ENCODE measurements around the gene ZCCHC9. TPM values are rescaled to one million over a fixed set of nuclear protein-coding genes. Genes with fewer than 3 reads are reported as not detected.

Gene ZCCHC9
- total and polyA plus RNA-seq, 4 experiments from 2014 or later = 20.0 to 26.1 (median 25.2) TPM

- Histone ChIP-seq H3K27ac (ENCODE audit: low read depth, low read length) (no peak overlapping the region), H3K27me3 (ENCODE audit: insufficient read depth, low read length) (no peaks in the 10 kb centered on the region), H3K4me3 (ENCODE audit: low read length in 2 of 2) (no peak overlapping the region), H3K9me3 (ENCODE audit: control insufficient read depth in 1 of 2, low read length in 2 of 2) (no peaks in the 10 kb centered on the region), H3K4me1 (ENCODE audit: insufficient read depth, low read length) (peaks cover 11% of the 10 kb centered on the region), H3K36me3 (ENCODE audit: insufficient read depth, low read length) (peaks cover 1% of the 10 kb centered on the region)
- H3K27ac Mint-ChIP-seq = no peak overlapping the region
- no peak overlapping the region for H3K4me3 Mint-ChIP-seq
- H3K36me3 Mint-ChIP-seq = peaks cover 16 to 35% of the 10 kb centered on the region in 2 donors
- peaks cover 16 to 38% (median 26%) of the 10 kb centered on the region in 4 donors for H3K4me1 Mint-ChIP-seq
- H3K9me3 Mint-ChIP-seq = no peaks in the 10 kb centered on the region
- ChIA-PET POLR2A (ENCODE audit: partially characterized antibody) (no interaction called here), CTCF (ENCODE audit: partially characterized antibody) (no interaction called here)
- no peak for DNase-seq
- H3K27me3 Mint-ChIP-seq = no peaks in the 10 kb centered on the region
- intact Hi-C loops (cut with micrococcal nuclease) = loop anchor here (10.0 kb wide), 2 partner anchors 821 to 1691 kb away; partner anchors contain the start of genes FAM151B and TENT2
Observed at GRCh38 chr5:81305785-81306184, 4.4 kb downstream of the ZCCHC9 start.

- Histone ChIP-seq H3K27me3 (ENCODE audit: insufficient read depth, low read length) (no peaks in the 10 kb centered on the region), H3K36me3 (ENCODE audit: insufficient read depth, low read length) (peaks cover 6% of the 10 kb centered on the region), H3K9me3 (ENCODE audit: control insufficient read depth in 1 of 2, low read length in 2 of 2) (no peaks in the 10 kb centered on the region), H3K27ac (ENCODE audit: low read depth, low read length) (no peak overlapping the region), H3K4me3 (ENCODE audit: low read length in 2 of 2) (no peak overlapping the region), H3K4me1 (ENCODE audit: insufficient read depth, low read length) (no peaks in the 10 kb centered on the region)
- Mint-ChIP-seq H3K36me3 (peaks cover 34 to 57% of the 10 kb centered on the region in 2 donors), H3K27ac (no peak overlapping the region), H3K27me3 (no peaks in the 10 kb centered on the region), H3K4me1 (peaks cover 3 to 17% (median 9%) of the 10 kb centered on the region in 4 donors), H3K9me3 (no peaks in the 10 kb centered on the region), H3K4me3 (no peak overlapping the region)
- CTCF ChIA-PET (ENCODE audit: partially characterized antibody) = no interaction called here
- POLR2A ChIA-PET (ENCODE audit: partially characterized antibody) = no interaction called here
- no peak for DNase-seq
- intact Hi-C loops (cut with micrococcal nuclease) = loop anchor here (10.0 kb wide), 2 partner anchors 824 to 1694 kb away; partner anchors contain the start of genes FAM151B and TENT2
Observed at GRCh38 chr5:81308836-81309235, 7.4 kb downstream of the ZCCHC9 start.

GRCh38 chr5:81310402-81311063 is 9.1 kb downstream of the ZCCHC9 start:
- CTCF ChIA-PET (ENCODE audit: partially characterized antibody) = interaction anchor here (1.0 kb wide), 1 partner anchor 9 kb away, joined by 4 read pairs; no protein-coding TSS in a partner anchor
- no peak overlapping the region for H3K4me3 ChIP-seq (ENCODE audit: low read length in 2 of 2)
- POLR2A ChIA-PET (ENCODE audit: partially characterized antibody) = no interaction called here
- DNase-seq = no peak
- H3K9me3 Mint-ChIP-seq = no peaks in the 10 kb centered on the region
- H3K4me3 Mint-ChIP-seq = no peak overlapping the region
- H3K27me3 ChIP-seq (ENCODE audit: insufficient read depth, low read length) = no peaks in the 10 kb centered on the region
- H3K27ac Mint-ChIP-seq = peak overlapping the region in 4 of 7 donors; percentile 7 to 20 (median 17)
- intact Hi-C loops (cut with micrococcal nuclease) = no loop called here
- H3K36me3 ChIP-seq (ENCODE audit: insufficient read depth, low read length) = peaks cover 6% of the 10 kb centered on the region
- no peak overlapping the region for H3K27ac ChIP-seq (ENCODE audit: low read depth, low read length)
- H3K4me1 ChIP-seq (ENCODE audit: insufficient read depth, low read length) = no peaks in the 10 kb centered on the region
- H3K4me1 Mint-ChIP-seq = peaks cover 0 to 9% (median 2%) of the 10 kb centered on the region in 4 donors
- no peaks in the 10 kb centered on the region for H3K9me3 ChIP-seq (ENCODE audit: control insufficient read depth in 1 of 2, low read length in 2 of 2)
- H3K27me3 Mint-ChIP-seq = no peaks in the 10 kb centered on the region
- peaks cover 34 to 56% of the 10 kb centered on the region in 2 donors for H3K36me3 Mint-ChIP-seq

- CTCF ChIA-PET (ENCODE audit: partially characterized antibody) = interaction anchor here (1.2 to 1.6 kb wide), 2 partner anchors 12 to 14 kb away, joined by 3 to 5 read pairs; partner anchors contain the start of gene ZCCHC9
- POLR2A ChIA-PET (ENCODE audit: partially characterized antibody) = no interaction called here
Observed at GRCh38 chr5:81313278-81313677, 11.9 kb downstream of the ZCCHC9 start.

DNA sequence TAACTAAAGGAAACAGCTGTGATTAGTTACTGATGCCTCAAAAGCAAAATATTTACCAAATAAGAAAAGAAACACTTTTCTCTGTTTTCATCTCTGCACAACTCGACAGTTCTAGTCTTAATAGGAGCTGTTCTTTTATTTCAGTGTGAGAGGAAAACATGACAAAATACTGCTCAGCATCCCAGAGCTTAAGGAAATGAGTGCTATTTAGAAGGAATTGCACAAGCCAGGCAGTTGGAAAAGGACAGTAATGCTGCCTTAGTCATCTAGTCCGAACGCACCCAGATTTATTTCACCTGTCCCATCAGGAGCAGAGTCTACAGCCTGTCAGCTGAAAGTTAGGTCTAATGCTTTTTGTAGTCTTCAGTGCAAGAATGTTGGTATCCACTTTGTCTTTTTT is 12.3 kb downstream of the ZCCHC9 start:
- H3K27me3 Mint-ChIP-seq = no peaks in the 10 kb centered on the region
- H3K4me3 Mint-ChIP-seq = no peak overlapping the region
- H3K27ac ChIP-seq (ENCODE audit: low read depth, low read length) = no peak overlapping the region
- DNase-seq = no peak
- H3K27me3 ChIP-seq (ENCODE audit: insufficient read depth, low read length) = no peaks in the 10 kb centered on the region
- intact Hi-C loops (cut with micrococcal nuclease) = no loop called here
- no peak overlapping the region for H3K27ac Mint-ChIP-seq
- H3K9me3 Mint-ChIP-seq = peaks cover 0 to 2% (median 0%) of the 10 kb centered on the region in 8 donors
- ChIA-PET CTCF (ENCODE audit: partially characterized antibody) (interaction anchor here (1.2 to 1.6 kb wide), 2 partner anchors 12 to 14 kb away, joined by 3 to 5 read pairs; partner anchors contain the start of gene ZCCHC9), POLR2A (ENCODE audit: partially characterized antibody) (no interaction called here)
- peaks cover 34 to 54% of the 10 kb centered on the region in 2 donors for H3K36me3 Mint-ChIP-seq
- H3K4me3 ChIP-seq (ENCODE audit: low read length in 2 of 2) = no peak overlapping the region
- no peaks in the 10 kb centered on the region for H3K4me1 Mint-ChIP-seq
- H3K4me1 ChIP-seq (ENCODE audit: insufficient read depth, low read length) = no peaks in the 10 kb centered on the region
- H3K9me3 ChIP-seq (ENCODE audit: control insufficient read depth in 1 of 2, low read length in 2 of 2) = no peaks in the 10 kb centered on the region
- H3K36me3 ChIP-seq (ENCODE audit: insufficient read depth, low read length) = peaks cover 6% of the 10 kb centered on the region

More at GRCh38 chr5:81313278-81313677, 11.9 kb downstream of the ZCCHC9 start:
- Histone ChIP-seq H3K36me3 (ENCODE audit: insufficient read depth, low read length) (peaks cover 6% of the 10 kb centered on the region), H3K4me1 (ENCODE audit: insufficient read depth, low read length) (no peaks in the 10 kb centered on the region), H3K27me3 (ENCODE audit: insufficient read depth, low read length) (no peaks in the 10 kb centered on the region), H3K9me3 (ENCODE audit: control insufficient read depth in 1 of 2, low read length in 2 of 2) (no peaks in the 10 kb centered on the region), H3K27ac (ENCODE audit: low read depth, low read length) (no peak overlapping the region), H3K4me3 (ENCODE audit: low read length in 2 of 2) (no peak overlapping the region)
- H3K9me3 Mint-ChIP-seq = peaks cover 0 to 2% (median 0%) of the 10 kb centered on the region in 8 donors
- DNase-seq = no peak
- no peaks in the 10 kb centered on the region for H3K27me3 Mint-ChIP-seq
- intact Hi-C loops (cut with micrococcal nuclease) = no loop called here
- no peak overlapping the region for H3K27ac Mint-ChIP-seq
- no peaks in the 10 kb centered on the region for H3K4me1 Mint-ChIP-seq
- H3K4me3 Mint-ChIP-seq = no peak overlapping the region
- H3K36me3 Mint-ChIP-seq = peaks cover 34 to 56% of the 10 kb centered on the region in 2 donors

DNA sequence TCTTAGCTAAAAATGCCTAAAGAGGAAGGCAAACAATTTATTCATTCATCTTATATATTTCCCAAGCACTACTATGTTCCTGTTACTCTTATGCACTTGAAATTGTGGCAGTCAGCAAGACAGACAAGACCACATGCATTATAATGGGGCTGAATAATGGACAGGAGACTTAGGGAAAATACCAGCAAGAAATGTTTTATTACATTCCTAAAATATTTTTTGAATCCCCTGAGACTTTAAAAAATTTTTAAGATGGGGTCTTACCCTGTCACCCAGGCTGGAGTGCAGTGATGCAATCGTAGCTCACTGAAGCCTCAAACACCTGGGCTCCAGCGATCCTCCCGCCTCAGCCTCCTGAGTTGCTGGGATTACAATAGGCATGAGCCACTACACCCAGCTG is 13.2 kb downstream of the ZCCHC9 start:
- intact Hi-C loops (cut with micrococcal nuclease) = no loop called here
- Histone ChIP-seq H3K27me3 (ENCODE audit: insufficient read depth, low read length) (no peaks in the 10 kb centered on the region), H3K4me3 (ENCODE audit: low read length in 2 of 2) (no peak overlapping the region), H3K27ac (ENCODE audit: low read depth, low read length) (no peak overlapping the region), H3K4me1 (ENCODE audit: insufficient read depth, low read length) (no peaks in the 10 kb centered on the region), H3K9me3 (ENCODE audit: control insufficient read depth in 1 of 2, low read length in 2 of 2) (no peaks in the 10 kb centered on the region), H3K36me3 (ENCODE audit: insufficient read depth, low read length) (peaks cover 6% of the 10 kb centered on the region)
- ChIA-PET CTCF (ENCODE audit: partially characterized antibody) (interaction anchor here (1.7 kb wide), 1 partner anchor 15 kb away, joined by 4 read pairs; no protein-coding TSS in a partner anchor), POLR2A (ENCODE audit: partially characterized antibody) (no interaction called here)
- Mint-ChIP-seq H3K27me3 (no peaks in the 10 kb centered on the region), H3K36me3 (peaks cover 29 to 46% of the 10 kb centered on the region in 2 donors), H3K4me1 (no peaks in the 10 kb centered on the region), H3K4me3 (no peak overlapping the region), H3K27ac (no peak overlapping the region), H3K9me3 (peaks cover 0 to 2% (median 0%) of the 10 kb centered on the region in 8 donors)
- DNase-seq = no peak

DNA sequence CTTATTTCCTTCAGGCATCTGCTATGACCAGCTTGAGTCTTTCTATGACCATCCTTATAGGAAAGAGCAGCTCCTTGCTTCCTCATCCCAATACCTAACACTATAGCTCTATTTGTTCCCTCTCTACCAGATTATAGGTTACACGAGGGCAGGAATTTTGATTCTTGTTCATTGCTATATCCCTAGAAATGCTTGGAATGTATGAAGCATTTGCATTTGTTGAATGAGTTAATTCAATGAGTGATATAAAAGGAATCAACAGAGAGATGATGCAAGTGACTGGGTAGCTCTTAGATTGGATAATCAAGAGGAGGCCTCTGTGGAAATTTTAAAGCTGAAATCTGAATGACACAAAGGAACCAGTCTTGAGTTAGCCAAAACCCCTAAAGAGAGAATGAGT is 13.9 kb downstream of the ZCCHC9 start:
- Mint-ChIP-seq H3K27me3 (no peaks in the 10 kb centered on the region), H3K4me3 (no peak overlapping the region), H3K27ac (peak overlapping the region in 1 of 7 donors; percentile 0), H3K36me3 (peaks cover 26 to 43% of the 10 kb centered on the region in 2 donors), H3K9me3 (peaks cover 0 to 2% (median 0%) of the 10 kb centered on the region in 8 donors), H3K4me1 (no peaks in the 10 kb centered on the region)
- Histone ChIP-seq H3K4me3 (ENCODE audit: low read length in 2 of 2) (no peak overlapping the region), H3K27ac (ENCODE audit: low read depth, low read length) (no peak overlapping the region), H3K36me3 (ENCODE audit: insufficient read depth, low read length) (peaks cover 6% of the 10 kb centered on the region), H3K4me1 (ENCODE audit: insufficient read depth, low read length) (no peaks in the 10 kb centered on the region), H3K27me3 (ENCODE audit: insufficient read depth, low read length) (no peaks in the 10 kb centered on the region), H3K9me3 (ENCODE audit: control insufficient read depth in 1 of 2, low read length in 2 of 2) (no peaks in the 10 kb centered on the region)
- POLR2A ChIA-PET (ENCODE audit: partially characterized antibody) = no interaction called here
- intact Hi-C loops (cut with micrococcal nuclease) = no loop called here
- CTCF ChIA-PET (ENCODE audit: partially characterized antibody) = interaction anchor here (1.7 kb wide), 1 partner anchor 16 kb away, joined by 4 read pairs; no protein-coding TSS in a partner anchor
- no peak for DNase-seq

Measured in CD4-positive, alpha-beta memory T cell (primary cell).